ENCODE measurements around the gene TREML2.
"Not testable (repeated sequence)": the region's sequence is repeated elsewhere in the genome, so short reads cannot be mapped to it uniquely, and the experiment has no call there.

Gene TREML2

DNA sequence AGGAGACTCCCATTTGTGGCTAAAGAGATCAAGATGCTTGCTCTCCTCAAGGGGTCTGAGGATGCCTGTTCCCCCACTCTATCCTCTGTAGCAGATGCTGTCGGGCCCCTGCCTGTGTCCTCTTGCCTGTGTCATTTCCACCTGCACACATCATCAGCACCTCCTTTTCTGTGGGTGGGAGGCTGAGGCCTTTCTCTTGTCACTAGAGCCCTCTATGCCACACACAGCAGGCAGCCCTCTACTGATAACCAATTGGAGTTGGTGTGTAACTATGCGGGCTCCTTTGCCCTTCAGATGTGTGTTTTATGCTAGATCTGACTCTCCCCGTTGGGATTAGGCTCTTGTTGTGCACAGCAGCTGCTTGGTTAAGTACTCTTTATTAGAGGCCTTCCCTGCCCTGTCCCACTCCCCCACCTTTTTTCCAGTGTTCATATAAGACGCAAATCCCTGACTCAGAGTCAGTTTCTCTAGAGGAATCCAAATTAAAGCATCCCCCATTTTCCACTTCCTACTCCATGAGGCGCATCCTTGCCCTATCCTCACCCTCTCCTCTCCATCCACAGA lies 7.7 kb downstream of the TREML2 start:
- Histone ChIP-seq H3K27me3 (ENCODE audit: control insufficient read depth, insufficient read depth, low read length, poor library complexity, severe bottlenecking) (no peaks in the 10 kb centered on the region), H3K9me3 (ENCODE audit: control insufficient read depth, low read length) (no peaks in the 10 kb centered on the region), H3K27ac (ENCODE audit: insufficient read depth, low read depth, low read length, poor library complexity, severe bottlenecking) (no peak overlapping the region), H3K4me1 (ENCODE audit: control insufficient read depth, insufficient read depth, low read length) (no peaks in the 10 kb centered on the region), H3K4me3 (ENCODE audit: insufficient read depth, low read depth, low read length) (no peak overlapping the region), H3K36me3 (ENCODE audit: control insufficient read depth, insufficient read depth, low read length) (no peaks in the 10 kb centered on the region)
- 87 to 89% methylated on average over 5 of the region's 5 CpGs for WGBS, 2 experiments

DNA sequence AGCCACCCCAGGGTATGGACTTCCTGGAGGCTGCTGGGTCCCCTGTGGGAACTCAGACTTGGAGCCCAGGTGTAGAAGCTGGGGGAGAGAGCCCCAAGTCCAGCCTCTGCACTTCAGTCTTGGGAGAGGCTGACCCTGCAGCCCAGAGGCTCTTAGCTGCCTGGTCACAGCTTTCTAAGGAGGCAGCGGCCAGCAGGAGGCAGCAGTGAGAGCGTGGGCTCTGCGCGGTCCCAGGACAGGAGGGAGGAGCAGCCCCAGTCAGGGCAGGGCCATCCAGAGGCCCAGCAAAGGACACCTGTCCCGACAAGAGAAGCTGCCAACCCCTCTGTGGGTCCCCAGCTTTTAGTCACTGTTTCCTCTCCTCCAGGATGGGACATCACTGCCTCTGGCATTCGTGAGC lies 9.4 kb downstream of the TREML2 start:
- H3K4me1 ChIP-seq (ENCODE audit: control insufficient read depth, insufficient read depth, low read length): no peaks in the 10 kb centered on the region
- H3K27ac ChIP-seq (ENCODE audit: insufficient read depth, low read depth, low read length, poor library complexity, severe bottlenecking): no peak overlapping the region
- H3K9me3 ChIP-seq (ENCODE audit: control insufficient read depth, low read length): no peaks in the 10 kb centered on the region
- H3K36me3 ChIP-seq (ENCODE audit: control insufficient read depth, insufficient read depth, low read length): no peaks in the 10 kb centered on the region
- H3K27me3 ChIP-seq (ENCODE audit: control insufficient read depth, insufficient read depth, low read length, poor library complexity, severe bottlenecking): no peaks in the 10 kb centered on the region
- no peak overlapping the region for H3K4me3 ChIP-seq (ENCODE audit: insufficient read depth, low read depth, low read length)
- 30 to 36% methylated on average over 6 of the region's 6 CpGs for WGBS, 2 experiments

DNA sequence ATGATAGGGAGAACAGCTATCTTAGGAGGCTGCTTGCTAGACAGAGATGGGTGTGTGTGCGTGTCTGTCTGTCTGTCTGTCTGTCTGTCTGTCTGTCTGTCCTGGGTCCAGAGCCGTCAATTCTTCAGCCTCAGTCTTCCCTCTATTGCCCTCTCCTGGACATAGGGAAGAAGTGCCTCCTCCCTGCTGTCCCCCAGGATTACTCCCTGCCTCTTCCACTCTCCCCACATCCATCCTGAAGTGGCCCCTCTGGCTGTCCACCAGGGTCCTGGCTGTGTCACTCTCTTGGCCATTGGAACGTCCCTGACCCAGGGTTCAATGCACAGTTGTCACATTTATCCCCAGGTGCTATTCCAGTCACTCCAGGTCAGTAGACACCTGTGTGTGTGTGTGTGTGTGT lies 10.2 kb downstream of the TREML2 start:
- H3K27me3 ChIP-seq (ENCODE audit: control insufficient read depth, insufficient read depth, low read length, poor library complexity, severe bottlenecking): no peaks in the 10 kb centered on the region
- no peak overlapping the region for H3K4me3 ChIP-seq (ENCODE audit: insufficient read depth, low read depth, low read length)
- no peaks in the 10 kb centered on the region for H3K9me3 ChIP-seq (ENCODE audit: control insufficient read depth, low read length)
- no peaks in the 10 kb centered on the region for H3K4me1 ChIP-seq (ENCODE audit: control insufficient read depth, insufficient read depth, low read length)
- H3K27ac ChIP-seq (ENCODE audit: insufficient read depth, low read depth, low read length, poor library complexity, severe bottlenecking): no peak overlapping the region
- WGBS, 2 experiments: 89 to 90% methylated on average over 3 of the region's 3 CpGs
- no peaks in the 10 kb centered on the region for H3K36me3 ChIP-seq (ENCODE audit: control insufficient read depth, insufficient read depth, low read length)

DNA sequence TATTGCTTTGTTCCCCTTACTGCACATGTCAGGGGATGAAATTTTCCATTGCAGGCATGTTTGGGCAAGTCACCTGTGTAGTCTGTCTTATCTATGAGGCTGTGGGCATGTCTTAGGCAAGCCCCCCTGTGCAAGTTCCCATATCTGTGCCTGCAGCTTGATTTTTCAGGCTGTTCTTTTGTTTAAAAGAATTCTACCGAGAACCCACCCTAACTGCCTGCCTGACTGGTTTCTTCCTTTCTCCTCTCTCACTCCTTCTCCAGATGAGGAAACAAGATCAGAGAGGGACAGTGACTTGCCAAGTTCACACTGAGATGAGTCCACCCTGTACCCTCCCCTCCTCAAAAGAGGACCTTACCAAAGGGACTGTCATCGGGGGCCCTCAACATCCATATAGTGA lies 11.0 kb downstream of the TREML2 start:
- H3K36me3 ChIP-seq (ENCODE audit: control insufficient read depth, insufficient read depth, low read length): no peaks in the 10 kb centered on the region
- no peak overlapping the region for H3K4me3 ChIP-seq (ENCODE audit: insufficient read depth, low read depth, low read length)
- H3K9me3 ChIP-seq (ENCODE audit: control insufficient read depth, low read length): no peaks in the 10 kb centered on the region
- no peaks in the 10 kb centered on the region for H3K27me3 ChIP-seq (ENCODE audit: control insufficient read depth, insufficient read depth, low read length, poor library complexity, severe bottlenecking)
- H3K27ac ChIP-seq (ENCODE audit: insufficient read depth, low read depth, low read length, poor library complexity, severe bottlenecking): no peak overlapping the region
- no peaks in the 10 kb centered on the region for H3K4me1 ChIP-seq (ENCODE audit: control insufficient read depth, insufficient read depth, low read length)
- 92 to 98% methylated on average over 2 of the region's 2 CpGs for WGBS, 2 experiments

DNA sequence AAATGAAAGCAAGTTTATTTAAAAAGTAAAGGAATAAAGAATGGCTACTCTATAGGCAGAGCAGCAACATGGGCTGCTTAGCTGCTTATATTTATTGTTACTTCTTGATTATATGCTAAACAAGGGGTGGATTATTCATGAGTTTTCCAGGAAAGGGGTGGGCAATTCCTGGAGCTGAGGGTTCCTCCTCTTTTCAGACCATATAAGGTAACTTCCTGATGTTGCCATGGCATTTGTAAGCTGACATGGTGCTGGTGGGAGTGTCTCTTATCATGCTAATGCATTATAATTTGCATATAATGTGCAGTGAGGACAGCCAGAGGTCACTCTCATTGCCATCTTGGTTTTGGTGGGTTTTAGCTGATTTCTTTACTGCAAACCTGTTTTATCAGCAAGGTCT lies 11.9 kb downstream of the TREML2 start:
- not testable (repeated sequence) for H3K4me3 ChIP-seq (ENCODE audit: insufficient read depth, low read depth, low read length); H3K9me3 ChIP-seq (ENCODE audit: control insufficient read depth, low read length); H3K4me1 ChIP-seq (ENCODE audit: control insufficient read depth, insufficient read depth, low read length); H3K36me3 ChIP-seq (ENCODE audit: control insufficient read depth, insufficient read depth, low read length); H3K27ac ChIP-seq (ENCODE audit: insufficient read depth, low read depth, low read length, poor library complexity, severe bottlenecking); H3K27me3 ChIP-seq (ENCODE audit: control insufficient read depth, insufficient read depth, low read length, poor library complexity, severe bottlenecking)

DNA sequence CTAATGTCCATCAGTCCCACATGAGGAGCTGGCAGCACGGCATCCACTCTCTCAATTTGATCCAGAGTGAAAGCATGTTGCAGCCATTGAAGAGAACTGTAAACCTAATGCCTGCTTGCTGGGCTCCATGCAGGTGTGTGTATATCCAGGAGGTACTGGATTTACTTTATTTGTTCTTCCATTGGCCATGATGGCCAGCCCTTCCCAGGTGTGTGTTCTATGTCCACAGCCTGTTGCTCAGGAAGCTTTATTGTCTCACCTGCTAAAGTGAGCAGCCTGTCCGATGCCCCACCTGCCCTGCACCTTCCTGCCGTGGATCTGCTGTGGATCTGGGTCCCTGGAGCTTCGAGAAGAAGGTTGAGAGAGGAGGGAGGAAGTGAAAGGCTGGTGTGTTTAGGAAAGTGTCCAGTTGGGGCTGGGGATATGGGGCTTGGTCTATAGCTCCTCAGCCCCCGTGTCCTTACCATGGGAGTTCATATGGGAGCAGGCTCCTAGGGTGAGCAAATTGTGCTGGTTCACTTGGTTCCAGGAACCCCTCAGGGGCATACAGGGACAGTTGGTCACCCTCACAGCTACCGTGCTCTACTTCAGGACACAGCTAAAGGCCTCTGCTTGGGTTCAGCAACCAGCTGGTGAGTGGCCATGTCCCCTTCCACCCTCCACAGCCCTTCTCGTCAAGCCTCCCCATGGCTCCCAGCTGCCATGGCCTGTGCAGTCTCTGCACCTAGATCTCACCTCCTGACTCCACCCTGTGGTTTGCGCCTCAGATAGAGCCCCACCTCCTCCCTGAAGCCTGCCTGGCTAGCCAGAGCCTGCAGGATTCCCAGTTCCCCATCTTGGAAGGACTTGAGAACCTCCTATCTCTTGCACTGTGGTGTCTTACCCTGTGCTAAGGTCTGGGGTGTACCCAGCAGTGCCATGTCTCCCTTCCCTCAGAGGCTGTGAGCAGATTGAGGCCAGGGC lies 12.7 kb downstream of the TREML2 start:
- Histone ChIP-seq H3K27me3 (ENCODE audit: control insufficient read depth, insufficient read depth, low read length, poor library complexity, severe bottlenecking) (no peaks in the 10 kb centered on the region), H3K9me3 (ENCODE audit: control insufficient read depth, low read length) (no peaks in the 10 kb centered on the region), H3K27ac (ENCODE audit: insufficient read depth, low read depth, low read length, poor library complexity, severe bottlenecking) (no peak overlapping the region), H3K36me3 (ENCODE audit: control insufficient read depth, insufficient read depth, low read length) (no peaks in the 10 kb centered on the region), H3K4me1 (ENCODE audit: control insufficient read depth, insufficient read depth, low read length) (no peaks in the 10 kb centered on the region), H3K4me3 (ENCODE audit: insufficient read depth, low read depth, low read length) (no peak overlapping the region)
- 91 to 92% methylated on average over 8 of the region's 8 CpGs for WGBS, 2 experiments

DNA sequence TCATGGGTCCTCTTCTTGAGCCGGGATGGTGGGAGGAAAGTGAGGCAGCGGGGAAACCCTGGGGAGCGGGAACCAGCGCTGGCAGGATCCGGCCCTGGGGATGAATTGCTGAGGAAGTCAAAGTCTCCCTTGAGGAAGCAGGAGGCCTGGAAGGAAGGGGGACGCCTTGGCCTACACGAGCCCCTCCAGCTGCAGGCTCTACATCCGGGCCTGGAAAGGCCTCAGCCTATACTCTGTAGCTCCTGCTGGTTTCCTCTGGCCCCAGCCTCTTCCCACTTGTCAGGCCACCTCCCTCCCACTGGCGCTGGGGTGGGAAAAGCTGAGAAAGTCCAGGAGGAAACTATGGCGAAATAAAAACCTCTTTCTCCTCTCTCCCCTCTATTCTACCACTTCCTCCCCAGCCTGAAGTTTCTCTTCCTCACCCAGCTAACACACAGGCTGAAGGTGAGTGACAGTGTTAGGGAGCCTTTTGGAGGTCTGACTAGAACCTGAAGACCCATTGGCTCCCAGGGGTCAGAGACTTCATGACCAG lies 14.9 kb downstream of the TREML2 start:
- no peak overlapping the region for H3K27ac ChIP-seq (ENCODE audit: insufficient read depth, low read depth, low read length, poor library complexity, severe bottlenecking)
- WGBS, 2 experiments: 90 to 93% methylated on average over 10 of the region's 10 CpGs

DNA sequence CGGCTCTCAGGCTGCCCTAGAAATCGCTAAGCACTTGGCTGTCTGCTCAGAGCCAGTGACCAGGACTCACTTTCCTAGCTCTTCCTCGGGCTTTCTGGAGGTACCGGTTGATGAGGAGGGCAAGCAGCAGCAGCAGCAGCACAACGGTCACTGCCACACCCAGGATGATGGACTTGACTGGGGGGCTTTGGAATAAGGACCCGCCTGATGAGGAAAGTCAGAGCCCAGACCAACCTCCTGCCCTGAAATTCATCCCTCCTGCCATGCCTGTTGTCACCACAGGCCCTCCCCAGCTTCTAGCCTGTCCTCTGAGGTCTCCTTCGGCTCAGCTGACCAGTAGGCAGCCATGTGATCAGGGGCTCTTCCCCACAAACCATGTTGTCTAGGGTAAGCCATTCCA lies 16.2 kb downstream of the TREML2 start:
- H3K36me3 ChIP-seq (ENCODE audit: control insufficient read depth, insufficient read depth, low read length): no peaks in the 10 kb centered on the region
- H3K9me3 ChIP-seq (ENCODE audit: control insufficient read depth, low read length): no peaks in the 10 kb centered on the region
- H3K27me3 ChIP-seq (ENCODE audit: control insufficient read depth, insufficient read depth, low read length, poor library complexity, severe bottlenecking): no peaks in the 10 kb centered on the region
- H3K4me1 ChIP-seq (ENCODE audit: control insufficient read depth, insufficient read depth, low read length): no peaks in the 10 kb centered on the region
- WGBS, 2 experiments: 92 to 93% methylated on average over 7 of the region's 7 CpGs
- no peak overlapping the region for H3K4me3 ChIP-seq (ENCODE audit: insufficient read depth, low read depth, low read length)
- H3K27ac ChIP-seq (ENCODE audit: insufficient read depth, low read depth, low read length, poor library complexity, severe bottlenecking): no peak overlapping the region

More for the DNA sequence above, 14.9 kb downstream of the TREML2 start:
- Histone ChIP-seq H3K36me3 (ENCODE audit: control insufficient read depth, insufficient read depth, low read length) (no peaks in the 10 kb centered on the region), H3K4me3 (ENCODE audit: insufficient read depth, low read depth, low read length) (no peak overlapping the region), H3K4me1 (ENCODE audit: control insufficient read depth, insufficient read depth, low read length) (no peaks in the 10 kb centered on the region), H3K9me3 (ENCODE audit: control insufficient read depth, low read length) (no peaks in the 10 kb centered on the region), H3K27me3 (ENCODE audit: control insufficient read depth, insufficient read depth, low read length, poor library complexity, severe bottlenecking) (no peaks in the 10 kb centered on the region)

DNA sequence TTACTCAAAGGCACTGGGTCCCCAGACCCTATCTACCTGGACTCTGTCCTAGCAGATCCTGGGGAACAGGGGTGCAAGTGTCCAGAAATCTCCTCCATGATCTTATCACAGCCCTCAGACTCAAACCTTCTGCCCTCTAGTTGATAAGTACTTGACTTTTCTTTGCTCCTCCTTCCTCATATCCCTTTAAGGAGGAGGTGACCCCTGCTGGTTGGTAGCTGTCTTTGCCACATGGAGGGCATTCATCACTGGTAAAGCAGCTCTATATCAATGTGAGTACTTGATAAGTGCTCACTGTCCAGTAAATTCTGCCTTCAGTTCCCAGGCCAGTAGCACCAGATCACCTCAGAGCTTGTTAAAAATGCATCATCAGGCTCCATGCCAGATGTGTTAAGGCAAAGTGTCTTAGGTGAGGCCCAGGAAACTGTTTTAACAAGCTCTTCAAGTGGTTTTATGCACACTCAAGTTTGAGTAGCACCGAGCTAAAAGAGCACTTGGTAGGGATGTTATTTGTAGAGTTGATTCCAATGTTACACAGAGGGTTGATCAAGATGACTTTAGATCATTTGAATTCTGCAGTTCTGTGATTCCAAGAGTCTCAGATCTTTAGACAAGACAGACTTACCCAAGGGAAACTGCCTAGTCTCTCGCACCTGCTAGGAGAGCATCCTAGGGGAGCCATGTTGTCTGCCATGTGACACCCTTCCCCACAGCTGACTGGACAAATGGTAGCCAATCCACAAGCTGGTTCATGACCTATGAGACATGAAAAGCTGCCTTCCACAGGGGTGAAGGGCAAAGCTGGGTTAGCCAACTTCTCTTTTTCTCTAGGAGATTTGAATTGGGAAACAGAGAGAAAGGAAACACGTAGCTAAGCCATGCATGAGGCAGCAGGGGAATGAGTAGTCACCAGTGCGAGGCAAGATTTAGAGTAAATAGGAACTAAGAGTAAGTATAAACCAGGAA lies 18.6 kb downstream of the TREML2 start:
- Histone ChIP-seq H3K36me3 (ENCODE audit: control insufficient read depth, insufficient read depth, low read length) (no peaks in the 10 kb centered on the region), H3K9me3 (ENCODE audit: control insufficient read depth, low read length) (no peaks in the 10 kb centered on the region), H3K27me3 (ENCODE audit: control insufficient read depth, insufficient read depth, low read length, poor library complexity, severe bottlenecking) (no peaks in the 10 kb centered on the region), H3K4me1 (ENCODE audit: control insufficient read depth, insufficient read depth, low read length) (no peaks in the 10 kb centered on the region), H3K4me3 (ENCODE audit: insufficient read depth, low read depth, low read length) (no peak overlapping the region), H3K27ac (ENCODE audit: insufficient read depth, low read depth, low read length, poor library complexity, severe bottlenecking) (no peak overlapping the region)
- 90 to 92% methylated on average over 4 of the region's 4 CpGs for WGBS, 2 experiments

DNA sequence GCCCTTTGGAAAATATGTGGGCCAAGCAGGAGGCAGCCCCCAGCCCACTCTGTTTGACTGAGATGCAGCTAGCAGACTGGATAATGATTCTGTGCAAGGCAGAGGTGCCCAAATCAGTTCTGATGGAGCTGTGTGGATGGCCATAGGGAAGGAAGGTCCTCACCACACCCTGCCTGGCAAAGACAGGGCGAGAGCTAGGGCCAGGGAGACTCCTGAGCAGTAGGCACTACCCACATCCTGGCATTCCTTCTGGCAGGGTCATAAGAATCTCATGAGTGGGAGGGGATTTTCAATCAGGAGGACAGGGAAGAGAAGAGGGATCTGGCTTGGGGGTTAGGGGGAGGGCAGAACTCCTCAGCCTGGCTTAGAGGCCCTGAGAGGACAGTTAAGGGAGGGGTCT lies 19.4 kb downstream of the TREML2 start:
- Histone ChIP-seq H3K27me3 (ENCODE audit: control insufficient read depth, insufficient read depth, low read length, poor library complexity, severe bottlenecking) (no peaks in the 10 kb centered on the region), H3K36me3 (ENCODE audit: control insufficient read depth, insufficient read depth, low read length) (no peaks in the 10 kb centered on the region)
- WGBS, 2 experiments: 71 to 74% methylated on average over 1 of the region's 1 CpG

More for the DNA sequence above, 19.4 kb downstream of the TREML2 start:
- Histone ChIP-seq H3K9me3 (ENCODE audit: control insufficient read depth, low read length) (no peaks in the 10 kb centered on the region), H3K4me3 (ENCODE audit: insufficient read depth, low read depth, low read length) (no peak overlapping the region), H3K4me1 (ENCODE audit: control insufficient read depth, insufficient read depth, low read length) (no peaks in the 10 kb centered on the region), H3K27ac (ENCODE audit: insufficient read depth, low read depth, low read length, poor library complexity, severe bottlenecking) (no peak overlapping the region)
